ENCODE data around the gene GOLT1B. TPM values are rescaled to one million over a fixed set of nuclear protein-coding genes. Genes with fewer than 3 reads are reported as not detected.

GOLT1B gene
- total and polyA plus RNA-seq, 2 donors = 24.0 to 25.0 TPM

DNA sequence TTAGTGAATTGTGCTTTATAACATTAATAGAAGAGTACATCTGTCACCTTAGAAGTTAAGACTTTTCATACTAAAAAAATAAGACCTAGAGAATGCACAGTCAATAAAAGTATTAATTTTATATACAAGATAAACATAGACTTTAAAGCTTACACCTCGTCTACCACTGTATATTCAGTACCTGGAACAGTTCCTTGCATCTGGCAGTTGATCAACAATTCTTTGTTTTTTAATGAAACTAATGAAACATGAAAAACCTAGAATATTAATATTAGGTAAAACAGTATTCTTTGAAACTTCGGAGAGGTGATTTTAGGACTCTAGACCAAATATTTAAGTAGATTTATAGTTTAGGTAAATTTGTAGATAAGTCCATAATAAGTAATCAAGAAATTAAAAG lies 4.3 kb downstream of the GOLT1B start:
- Histone ChIP-seq H3K4me1 (ENCODE audit: control insufficient read depth in 2 of 2, insufficient read depth in 2 of 2, low read length in 2 of 2) (peaks cover 3 to 6% of the 10 kb centered on the region in 2 donors), H3K27ac (ENCODE audit: low read depth in 1 of 2, low read length in 1 of 2) (no peak overlapping the region)

DNA sequence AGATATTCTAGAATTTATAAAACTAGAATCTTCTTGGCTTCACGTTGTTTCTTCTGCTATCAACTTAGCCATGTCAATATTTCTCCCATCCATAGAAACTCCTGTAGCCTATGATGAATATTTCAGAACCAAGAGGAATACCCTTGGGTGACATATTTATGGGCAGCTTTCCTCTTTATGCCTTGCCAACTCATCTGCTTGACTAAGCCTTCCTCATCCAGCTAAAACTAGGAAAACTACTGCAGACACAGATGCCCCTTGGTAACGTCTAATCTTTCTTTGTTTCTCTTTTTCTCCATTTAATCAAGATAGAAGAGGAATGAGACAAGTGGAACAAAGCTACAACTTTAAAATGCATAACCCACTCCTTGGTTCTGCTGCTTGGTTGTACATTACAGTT lies 6.3 kb downstream of the GOLT1B start:
- Histone ChIP-seq H3K27ac (ENCODE audit: low read depth in 1 of 2, low read length in 1 of 2) (no peak overlapping the region), H3K36me3 (ENCODE audit: control insufficient read depth in 2 of 2, insufficient read depth in 2 of 2, low read length in 1 of 2) (peaks cover 3 to 16% of the 10 kb centered on the region in 2 donors), H3K4me1 (ENCODE audit: control insufficient read depth in 2 of 2, insufficient read depth in 2 of 2, low read length in 2 of 2) (peaks cover 0 to 3% of the 10 kb centered on the region in 2 donors), H3K27me3 (ENCODE audit: control insufficient read depth in 2 of 2, insufficient read depth in 1 of 2, low read length in 1 of 2) (no peaks in the 10 kb centered on the region), H3K4me3 (ENCODE audit: low read length in 2 of 2) (no peak overlapping the region), H3K9me3 (ENCODE audit: control insufficient read depth in 2 of 2, insufficient read depth in 1 of 2, low read length in 1 of 2) (no peaks in the 10 kb centered on the region)
- 94% methylated on average over 2 of the region's 2 CpGs for WGBS
- no peak for DNase-seq (ENCODE audit: low read depth in 6 of 9, low spot score in 9 of 9)

More for the DNA sequence above, 4.3 kb downstream of the GOLT1B start:
- no peak for DNase-seq (ENCODE audit: low read depth in 6 of 9, low spot score in 9 of 9)
- Histone ChIP-seq H3K36me3 (ENCODE audit: control insufficient read depth in 2 of 2, insufficient read depth in 2 of 2, low read length in 1 of 2) (peaks cover 0 to 10% of the 10 kb centered on the region in 2 donors), H3K9me3 (ENCODE audit: control insufficient read depth in 2 of 2, insufficient read depth in 1 of 2, low read length in 1 of 2) (no peaks in the 10 kb centered on the region), H3K27me3 (ENCODE audit: control insufficient read depth in 2 of 2, insufficient read depth in 1 of 2, low read length in 1 of 2) (no peaks in the 10 kb centered on the region), H3K4me3 (ENCODE audit: low read length in 2 of 2) (no peak overlapping the region)
- WGBS = 71% methylated on average over 2 of the region's 2 CpGs

DNA sequence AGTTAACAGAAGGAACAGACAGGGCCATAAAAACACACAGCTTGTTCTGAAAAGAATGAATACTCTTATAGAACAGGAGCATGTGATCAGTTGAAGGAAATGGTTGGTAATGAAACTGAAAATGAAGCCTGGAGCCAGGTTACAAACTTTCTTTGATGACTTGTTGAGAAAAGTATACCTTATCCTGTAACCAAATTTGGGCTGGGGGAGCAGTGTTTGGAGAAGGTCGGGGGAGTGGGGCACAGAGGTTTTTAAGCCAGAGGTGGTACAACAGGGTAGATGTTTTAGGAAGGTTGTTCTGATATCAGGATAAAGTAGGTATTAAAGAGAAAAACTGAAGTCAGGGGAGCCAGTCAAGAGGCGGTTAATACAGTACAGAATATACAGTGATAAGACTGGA lies 8.2 kb downstream of the GOLT1B start:
- no peaks in the 10 kb centered on the region for H3K27me3 ChIP-seq (ENCODE audit: control insufficient read depth in 2 of 2, insufficient read depth in 1 of 2, low read length in 1 of 2)
- peak in 2 of 9 donors; percentile 13 to 40 for DNase-seq (ENCODE audit: low read depth in 6 of 9, low spot score in 9 of 9)
- WGBS = 44% methylated on average over 2 of the region's 2 CpGs
- H3K4me3 ChIP-seq (ENCODE audit: low read length in 2 of 2) = no peak overlapping the region
- H3K9me3 ChIP-seq (ENCODE audit: control insufficient read depth in 2 of 2, insufficient read depth in 1 of 2, low read length in 1 of 2) = no peaks in the 10 kb centered on the region
- H3K36me3 ChIP-seq (ENCODE audit: control insufficient read depth in 2 of 2, insufficient read depth in 2 of 2, low read length in 1 of 2) = peaks cover 6 to 24% of the 10 kb centered on the region in 2 donors
- no peaks in the 10 kb centered on the region for H3K4me1 ChIP-seq (ENCODE audit: control insufficient read depth in 2 of 2, insufficient read depth in 2 of 2, low read length in 2 of 2)
- no peak overlapping the region for H3K27ac ChIP-seq (ENCODE audit: low read depth in 1 of 2, low read length in 1 of 2)

DNA sequence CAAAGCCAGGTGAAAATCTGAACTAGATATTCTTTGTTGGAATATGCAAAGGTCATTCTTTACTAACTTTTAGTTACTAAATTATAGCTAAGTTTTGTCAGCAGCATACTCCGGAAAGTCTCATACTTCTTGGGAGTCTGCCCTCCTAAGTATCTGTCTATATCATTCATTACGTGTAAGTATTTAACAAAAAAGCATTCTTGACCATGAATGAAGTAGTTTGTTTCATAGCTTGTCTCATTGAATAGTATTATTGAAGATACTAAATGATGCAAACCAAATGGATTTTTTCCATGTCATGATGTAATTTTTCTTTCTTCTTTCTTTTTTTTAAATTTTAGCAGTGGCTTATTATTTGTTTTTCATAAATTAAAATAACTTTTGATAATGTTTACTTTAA lies 14.7 kb downstream of the GOLT1B start:
- Histone ChIP-seq H3K4me3 (ENCODE audit: low read length in 2 of 2) (no peak overlapping the region), H3K36me3 (ENCODE audit: control insufficient read depth in 2 of 2, insufficient read depth in 2 of 2, low read length in 1 of 2) (peaks cover 11 to 24% of the 10 kb centered on the region in 2 donors), H3K4me1 (ENCODE audit: control insufficient read depth in 2 of 2, insufficient read depth in 2 of 2, low read length in 2 of 2) (no peaks in the 10 kb centered on the region), H3K9me3 (ENCODE audit: control insufficient read depth in 2 of 2, insufficient read depth in 1 of 2, low read length in 1 of 2) (no peaks in the 10 kb centered on the region), H3K27ac (ENCODE audit: low read depth in 1 of 2, low read length in 1 of 2) (no peak overlapping the region), H3K27me3 (ENCODE audit: control insufficient read depth in 2 of 2, insufficient read depth in 1 of 2, low read length in 1 of 2) (no peaks in the 10 kb centered on the region)
- WGBS = 98% methylated on average over 2 of the region's 2 CpGs
- no peak for DNase-seq (ENCODE audit: low read depth in 6 of 9, low spot score in 9 of 9)

DNA sequence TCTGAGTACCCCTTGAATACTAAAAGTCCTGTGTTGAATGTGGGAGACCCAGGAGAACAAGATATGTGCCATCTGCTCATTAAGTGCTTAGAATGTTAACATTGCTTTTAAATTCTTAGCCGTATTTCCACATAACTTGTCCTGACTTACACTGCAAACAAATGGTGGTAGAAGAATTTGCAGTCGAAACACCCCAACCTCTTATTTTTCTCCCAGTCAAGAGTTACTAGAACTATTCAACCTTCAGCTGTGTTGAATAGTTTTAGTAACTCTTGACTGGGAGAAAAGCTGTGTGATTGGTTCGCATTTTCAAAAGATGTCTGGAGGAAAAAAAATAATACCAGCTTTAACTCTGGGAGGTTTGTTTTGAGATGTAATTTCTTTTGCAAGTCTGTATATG lies 16.9 kb downstream of the GOLT1B start:
- 98% methylated on average over 3 of the region's 3 CpGs for WGBS
- DNase-seq (ENCODE audit: low read depth in 6 of 9, low spot score in 9 of 9) = no peak

DNA sequence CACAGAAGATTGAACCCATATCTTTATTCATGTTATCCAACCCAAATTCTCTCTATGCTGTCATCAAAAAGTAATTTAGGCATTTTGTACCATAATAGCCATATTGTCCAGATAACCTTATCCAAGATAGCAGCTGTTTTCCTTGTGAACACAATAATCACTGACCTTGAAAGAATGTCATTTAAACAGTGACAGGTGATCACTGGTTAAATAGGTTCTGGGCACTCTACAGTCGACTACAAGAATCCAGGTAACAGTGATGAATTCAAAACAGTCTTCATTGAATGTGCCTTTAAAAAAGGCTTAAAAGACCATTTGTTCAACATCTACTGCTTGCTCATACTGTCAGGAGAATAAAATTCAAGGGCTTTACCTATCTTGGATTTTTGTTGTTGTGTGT lies 20.0 kb downstream of the GOLT1B start:
- no peak overlapping the region for H3K27ac ChIP-seq (ENCODE audit: low read depth in 1 of 2, low read length in 1 of 2)
- H3K9me3 ChIP-seq (ENCODE audit: control insufficient read depth in 2 of 2, insufficient read depth in 1 of 2, low read length in 1 of 2) = no peaks in the 10 kb centered on the region
- no peak for DNase-seq (ENCODE audit: low read depth in 6 of 9, low spot score in 9 of 9)
- 81% methylated on average over 1 of the region's 1 CpG for WGBS
- no peaks in the 10 kb centered on the region for H3K4me1 ChIP-seq (ENCODE audit: control insufficient read depth in 2 of 2, insufficient read depth in 2 of 2, low read length in 2 of 2)
- H3K36me3 ChIP-seq (ENCODE audit: control insufficient read depth in 2 of 2, insufficient read depth in 2 of 2, low read length in 1 of 2) = peaks cover 0 to 2% of the 10 kb centered on the region in 2 donors
- no peak overlapping the region for H3K4me3 ChIP-seq (ENCODE audit: low read length in 2 of 2)
- H3K27me3 ChIP-seq (ENCODE audit: control insufficient read depth in 2 of 2, insufficient read depth in 1 of 2, low read length in 1 of 2) = peaks cover 3 to 16% of the 10 kb centered on the region in 2 donors

More for the DNA sequence above, 16.9 kb downstream of the GOLT1B start:
- no peaks in the 10 kb centered on the region for H3K27me3 ChIP-seq (ENCODE audit: control insufficient read depth in 2 of 2, insufficient read depth in 1 of 2, low read length in 1 of 2)
- H3K36me3 ChIP-seq (ENCODE audit: control insufficient read depth in 2 of 2, insufficient read depth in 2 of 2, low read length in 1 of 2) = peaks cover 8 to 15% of the 10 kb centered on the region in 2 donors
- H3K4me3 ChIP-seq (ENCODE audit: low read length in 2 of 2) = no peak overlapping the region
- H3K9me3 ChIP-seq (ENCODE audit: control insufficient read depth in 2 of 2, insufficient read depth in 1 of 2, low read length in 1 of 2) = no peaks in the 10 kb centered on the region
- no peak overlapping the region for H3K27ac ChIP-seq (ENCODE audit: low read depth in 1 of 2, low read length in 1 of 2)
- no peaks in the 10 kb centered on the region for H3K4me1 ChIP-seq (ENCODE audit: control insufficient read depth in 2 of 2, insufficient read depth in 2 of 2, low read length in 2 of 2)

DNA sequence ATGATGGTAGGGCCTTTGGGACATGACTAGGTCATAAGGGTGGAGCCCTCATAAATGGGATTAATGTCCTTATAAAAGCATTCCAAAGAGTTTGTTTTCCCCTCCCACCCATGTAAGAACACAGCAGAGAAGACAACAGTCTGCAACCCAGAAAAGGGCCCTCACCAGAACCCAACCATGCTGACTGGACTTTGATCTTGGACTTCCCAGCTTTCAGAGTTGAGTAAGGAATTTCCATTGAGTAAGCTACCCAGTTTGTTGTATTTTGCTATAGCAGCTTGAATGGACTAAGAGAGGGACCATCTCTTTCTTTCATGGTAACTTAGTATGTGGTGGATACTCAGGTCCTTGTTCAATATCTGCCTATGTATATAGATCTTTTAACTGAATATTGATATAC lies 21.6 kb downstream of the GOLT1B start:
- no peaks in the 10 kb centered on the region for H3K36me3 ChIP-seq (ENCODE audit: control insufficient read depth in 2 of 2, insufficient read depth in 2 of 2, low read length in 1 of 2)

DNA sequence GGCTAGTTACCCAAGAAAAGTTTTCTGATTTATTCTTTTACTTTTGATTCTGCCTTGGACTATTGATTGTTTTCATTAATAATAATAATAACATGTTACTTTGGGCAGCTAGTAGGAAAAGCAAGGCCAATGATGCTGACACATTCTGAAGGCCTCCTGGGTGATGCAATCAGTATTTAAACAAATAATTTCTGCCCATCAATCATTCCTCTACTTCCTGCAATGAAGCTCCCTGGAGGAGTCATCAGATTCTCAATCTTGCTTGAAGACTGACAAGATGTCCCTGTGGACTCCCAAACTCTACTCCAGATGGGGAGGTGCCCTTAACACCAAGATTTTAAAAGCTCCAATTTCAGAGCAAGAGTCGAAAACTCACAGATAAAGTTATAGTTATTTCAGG lies 24.5 kb downstream of the GOLT1B start, which contains the start of gene SPX:
Gene SPX (plus strand): TSS at position 244 of the 400 bp plus-strand sequence. CDS start 177 bp downstream, outside the sequence.
- peak within 1 kb of the TSS; percentile 34 to 44 for H3K4me3 ChIP-seq (ENCODE audit: low read length in 2 of 2)
- 99% methylated on average over 1 of the region's 1 CpG for WGBS

More for the DNA sequence above, 21.6 kb downstream of the GOLT1B start:
- DNase-seq (ENCODE audit: low read depth in 6 of 9, low spot score in 9 of 9) = no peak
- Histone ChIP-seq H3K27me3 (ENCODE audit: control insufficient read depth in 2 of 2, insufficient read depth in 1 of 2, low read length in 1 of 2) (peaks cover 15 to 32% of the 10 kb centered on the region in 2 donors), H3K4me1 (ENCODE audit: control insufficient read depth in 2 of 2, insufficient read depth in 2 of 2, low read length in 2 of 2) (peaks cover 0 to 5% of the 10 kb centered on the region in 2 donors), H3K9me3 (ENCODE audit: control insufficient read depth in 2 of 2, insufficient read depth in 1 of 2, low read length in 1 of 2) (no peaks in the 10 kb centered on the region), H3K27ac (ENCODE audit: low read depth in 1 of 2, low read length in 1 of 2) (no peak overlapping the region), H3K4me3 (ENCODE audit: low read length in 2 of 2) (no peak overlapping the region)

DNA sequence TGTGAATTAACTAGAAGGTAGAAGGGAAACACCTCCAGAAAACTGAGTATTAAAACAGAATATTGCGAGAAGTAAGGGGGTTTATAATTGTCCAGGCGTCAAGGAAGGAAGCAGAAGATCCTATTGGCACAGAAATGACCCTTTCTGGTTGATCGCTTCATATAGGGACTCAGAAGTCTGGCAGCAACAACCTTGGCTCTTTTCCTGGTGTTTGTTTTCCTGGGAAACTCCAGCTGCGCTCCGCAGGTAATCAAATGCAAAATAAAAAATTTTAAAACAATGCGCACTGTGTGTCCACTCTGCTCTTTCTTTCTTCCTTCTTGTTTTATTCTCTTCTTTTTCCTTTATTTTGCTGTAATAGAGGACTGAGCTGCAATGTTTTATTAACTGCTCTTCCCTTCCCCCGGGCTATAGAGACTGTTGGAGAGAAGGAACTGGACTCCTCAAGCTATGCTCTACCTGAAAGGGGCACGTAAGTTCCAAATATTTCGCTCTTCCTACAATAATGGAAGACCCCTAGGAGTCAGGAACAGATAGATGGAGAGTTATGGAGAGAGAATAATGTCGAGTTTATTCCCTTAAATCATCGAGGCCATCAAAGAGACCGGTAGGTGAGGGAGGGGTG lies 25.2 kb downstream of the GOLT1B start:
- H3K4me3 ChIP-seq (ENCODE audit: low read length in 2 of 2) = peak overlapping the region; percentile 34 to 44

More for the DNA sequence above, 24.5 kb downstream of the GOLT1B start, which contains the start of gene SPX:
- H3K36me3 ChIP-seq (ENCODE audit: control insufficient read depth in 2 of 2, insufficient read depth in 2 of 2, low read length in 1 of 2) = no peaks in the 10 kb centered on the region
- DNase-seq (ENCODE audit: low read depth in 6 of 9, low spot score in 9 of 9) = no peak
- peaks cover 15 to 54% of the 10 kb centered on the region in 2 donors for H3K27me3 ChIP-seq (ENCODE audit: control insufficient read depth in 2 of 2, insufficient read depth in 1 of 2, low read length in 1 of 2)
- H3K27ac ChIP-seq (ENCODE audit: low read depth in 1 of 2, low read length in 1 of 2) = no peak within 1 kb of the TSS
- no peaks in the 10 kb centered on the region for H3K9me3 ChIP-seq (ENCODE audit: control insufficient read depth in 2 of 2, insufficient read depth in 1 of 2, low read length in 1 of 2)
- peaks cover 0 to 5% of the 10 kb centered on the region in 2 donors for H3K4me1 ChIP-seq (ENCODE audit: control insufficient read depth in 2 of 2, insufficient read depth in 2 of 2, low read length in 2 of 2)

More for the DNA sequence above, 25.2 kb downstream of the GOLT1B start:
- Histone ChIP-seq H3K4me1 (ENCODE audit: control insufficient read depth in 2 of 2, insufficient read depth in 2 of 2, low read length in 2 of 2) (peaks cover 0 to 5% of the 10 kb centered on the region in 2 donors), H3K27ac (ENCODE audit: low read depth in 1 of 2, low read length in 1 of 2) (no peak overlapping the region), H3K27me3 (ENCODE audit: control insufficient read depth in 2 of 2, insufficient read depth in 1 of 2, low read length in 1 of 2) (peaks cover 15 to 54% of the 10 kb centered on the region in 2 donors), H3K36me3 (ENCODE audit: control insufficient read depth in 2 of 2, insufficient read depth in 2 of 2, low read length in 1 of 2) (no peaks in the 10 kb centered on the region), H3K9me3 (ENCODE audit: control insufficient read depth in 2 of 2, insufficient read depth in 1 of 2, low read length in 1 of 2) (no peaks in the 10 kb centered on the region)
- WGBS = 49% methylated on average over 12 of the region's 12 CpGs
- no peak for DNase-seq (ENCODE audit: low read depth in 6 of 9, low spot score in 9 of 9)

Data from thymus (tissue), 11 donors.